GM23338 (cell line): ENCODE results near the gene RSBN1L. TPM values are rescaled to one million over a fixed set of nuclear protein-coding genes. Genes with fewer than 3 reads are reported as not detected.

ENCODE experiments used
- ATAC-seq: fragments of 200-7000 bp; cut with Tn5 transposase; 3 replicates; pipeline ENCODE4 v1.9.1; 2020
- DNase-seq: peaks from one replicate; pipeline ENCODE4 v3.0.0-alpha.2; 2015; ENCODE audit warnings: low spot score
- H2AFZ ChIP-seq: fragments of 200-600 bp; sonication (generic); 2 replicates; pipeline ENCODE4 v1.8.0; 2016; ENCODE audit warnings: antibody characterized with exemption, mild to moderate bottlenecking, moderate library complexity
- H3F3A ChIP-seq: fragments of 200-600 bp; sonication (generic); replicated peaks from 2 replicates; pipeline ENCODE4 v1.8.0; 2017; ENCODE audit warnings: antibody characterized with exemption, mixed run types, low read depth
- H3K27ac ChIP-seq: fragments of 200-600 bp; sonication (generic); 2 replicates; pipeline ENCODE4 v1.6.1; 2016; ENCODE audit warnings: low read depth
- H3K27me3 ChIP-seq: fragments of 200-600 bp; sonication (generic); 2 replicates; pipeline ENCODE4 v1.8.0; 2016; ENCODE audit warnings: mild to moderate bottlenecking, mixed run types, moderate library complexity; ENCODE audit not compliant: insufficient read depth
- H3K36me3 ChIP-seq: fragments of 200-600 bp; sonication (generic); 2 replicates; pipeline ENCODE4 v1.8.0; 2016; ENCODE audit warnings: mild to moderate bottlenecking; ENCODE audit not compliant: insufficient read depth
- H3K4me1 ChIP-seq: fragments of 200-600 bp; sonication (generic); 2 replicates; pipeline ENCODE4 v1.8.0; 2016; ENCODE audit warnings: mild to moderate bottlenecking, moderate library complexity; ENCODE audit not compliant: insufficient read depth
- H3K4me2 ChIP-seq: fragments of 200-600 bp; sonication (generic); 2 replicates; pipeline ENCODE4 v1.7.1; 2017; ENCODE audit warnings: mixed run types
- H3K4me3 ChIP-seq: fragments of 200-600 bp; sonication (generic); 2 replicates; pipeline ENCODE4 v1.6.1; 2016; ENCODE audit warnings: mixed run types
- H3K79me2 ChIP-seq: fragments of 200-600 bp; sonication (generic); replicated peaks from 2 replicates; pipeline ENCODE4 v1.8.0; 2017; ENCODE audit warnings: mild to moderate bottlenecking; ENCODE audit not compliant: insufficient read depth
- H3K9me2 ChIP-seq: fragments of 200-600 bp; sonication (generic); 2 replicates; pipeline ENCODE4 v1.8.0; 2017; ENCODE audit not compliant: insufficient read depth
- H4K20me1 ChIP-seq: fragments of 200-600 bp; sonication (generic); replicated peaks from 2 replicates; pipeline ENCODE4 v1.8.0; 2017; ENCODE audit warnings: mild to moderate bottlenecking; ENCODE audit not compliant: insufficient read depth
- H3K27ac Mint-ChIP-seq: 2 replicates; pipeline ENCODE4 v1.8.0; 2020; ENCODE audit warnings: inconsistent platforms, mild to moderate bottlenecking, moderate library complexity, mixed read lengths
- H3K27me3 Mint-ChIP-seq: 3 replicates; pipeline ENCODE4 v1.8.0; 2022; ENCODE audit warnings: low read depth, mild to moderate bottlenecking, moderate library complexity, mixed read lengths, inconsistent platforms; ENCODE audit not compliant: insufficient read depth, poor library complexity
- H3K36me3 Mint-ChIP-seq: 3 replicates; pipeline ENCODE4 v1.8.0; 2021; ENCODE audit warnings: low read depth, mild to moderate bottlenecking, inconsistent platforms, moderate library complexity, mixed read lengths
- H3K4me1 Mint-ChIP-seq: 3 replicates; pipeline ENCODE4 v1.8.0; 2020; ENCODE audit warnings: mild to moderate bottlenecking, inconsistent platforms, mixed read lengths
- H3K4me3 Mint-ChIP-seq: 3 replicates; pipeline ENCODE4 v1.8.0; 2021; ENCODE audit warnings: moderate library complexity, mild to moderate bottlenecking, inconsistent platforms, mixed read lengths
- H3K9me3 Mint-ChIP-seq: 3 replicates; pipeline ENCODE4 v1.8.0; 2020; ENCODE audit warnings: moderate library complexity, mild to moderate bottlenecking, inconsistent platforms, mixed read lengths
- CREB1 ChIP-seq: fragments of 250-450 bp; sonication (Bioruptor Pico); IDR thresholded peaks from 2 replicates; pipeline ENCODE4 v1.5.0; 2020; ENCODE audit warnings: low read depth, mild to moderate bottlenecking, moderate library complexity
- CTCF ChIP-seq, 2 experiments: fragments of 200-600 bp in 1 of 2; sonication (generic) in 1 of 2; conservative IDR thresholded peaks; 2 replicates each; pipeline versions ENCODE4 v1.5.1 to v1.6.1; 2016 to 2017; ENCODE audit warnings: antibody characterized with exemption in 2 of 2, low read depth in 2 of 2, mild to moderate bottlenecking in 2 of 2, moderate library complexity in 1 of 2
- EZH2 ChIP-seq: fragments of 200-600 bp; sonication (generic); IDR thresholded peaks from one replicate; pipeline ENCODE4 v1.8.0; 2017; ENCODE audit warnings: antibody characterized with exemption, mild to moderate bottlenecking, low read depth; ENCODE audit not compliant: unreplicated experiment
- EZH2phosphoT487 ChIP-seq: fragments of 200-600 bp; sonication (generic); IDR thresholded peaks from one replicate; pipeline ENCODE4 v1.8.1; 2018; ENCODE audit warnings: antibody characterized with exemption; ENCODE audit not compliant: unreplicated experiment
- NANOG ChIP-seq: IDR thresholded peaks from 2 replicates; pipeline ENCODE4 v1.6.1; 2016; ENCODE audit warnings: antibody characterized with exemption, borderline replicate concordance
- POLR2AphosphoS5 ChIP-seq: IDR thresholded peaks from 2 replicates; pipeline ENCODE4 v1.6.1; 2016; ENCODE audit warnings: antibody characterized with exemption, low read depth
- REST ChIP-seq: IDR thresholded peaks from one replicate; pipeline ENCODE4 v1.6.1; 2018; ENCODE audit warnings: antibody characterized with exemption; ENCODE audit not compliant: unreplicated experiment
- STAT1 ChIP-seq: IDR thresholded peaks from one replicate; pipeline ENCODE4 v1.6.1; 2016; ENCODE audit warnings: antibody characterized with exemption; ENCODE audit not compliant: unreplicated experiment
- ZNF114 ChIP-seq: fragments of 250-450 bp; sonication (Bioruptor Pico); IDR thresholded peaks from 2 replicates; pipeline ENCODE4 v1.5.0; 2020; ENCODE audit warnings: mild to moderate bottlenecking, moderate library complexity
- ZNF331 ChIP-seq: fragments of 250-450 bp; sonication (Bioruptor Pico); IDR thresholded peaks from 2 replicates; pipeline ENCODE4 v1.5.0; 2020; ENCODE audit warnings: low read depth, mild to moderate bottlenecking, moderate library complexity
- ZNF462 ChIP-seq: fragments of 250-450 bp; sonication (Bioruptor Pico); IDR thresholded peaks from 2 replicates; pipeline ENCODE4 v1.5.0; 2020; ENCODE audit warnings: mild to moderate bottlenecking, moderate library complexity
- polyA plus RNA-seq: library from polyadenylated mRNA; unstranded; fragments of >200 nt; fragmentation: Nextera tagmentation; extraction: Ambion mirVana; gene quantifications from 2 replicates; pipeline ENCODE4 v1.2.1, GENCODE V29; 2016
- total RNA-seq: library from RNA; depleted of rRNA; stranded (reverse); fragments of >200 nt; shearing (Covaris generic); gene quantifications from 2 replicates; pipeline ENCODE4 v1.2.3, GENCODE V29; 2014

RSBN1L gene
- total and polyA plus RNA-seq, 2 experiments from 2014 or later = 9.7 to 19.7 TPM

GRCh38 chr7:77752016-77752415, 55.8 kb downstream of the RSBN1L start:
- Histone ChIP-seq H2AFZ (no peak overlapping the region), H3F3A (no peaks in the 10 kb centered on the region), H3K4me3 (no peak overlapping the region), H3K36me3 (no peaks in the 10 kb centered on the region; the same call in 1 of the 2 replicates), H3K27ac (no peak overlapping the region), H3K27me3 (no peaks in the 10 kb centered on the region), H3K79me2 (peaks cover 41% of the 10 kb centered on the region), H3K9me2 (no peaks in the 10 kb centered on the region), H3K4me2 (no peak overlapping the region), H3K4me1 (no peaks in the 10 kb centered on the region), H4K20me1 (peaks cover 18% of the 10 kb centered on the region)
- no peak overlapping the region for H3K4me3 Mint-ChIP-seq
- H3K9me3 Mint-ChIP-seq = no peaks in the 10 kb centered on the region
- peaks cover 2% of the 10 kb centered on the region for H3K27me3 Mint-ChIP-seq
- DNase-seq = no peak
- H3K27ac Mint-ChIP-seq = no peak overlapping the region
- no peak for TF ChIP-seq ZNF331
- TF ChIP-seq EZH2 = no peak
- peaks cover 7% of the 10 kb centered on the region; the same call in 1 of the 3 replicates for H3K36me3 Mint-ChIP-seq
- no peak for ATAC-seq
- H3K4me1 Mint-ChIP-seq = no peaks in the 10 kb centered on the region

- no peak overlapping the region for H3K27ac ChIP-seq
- Mint-ChIP-seq H3K27ac (no peak overlapping the region), H3K9me3 (no peaks in the 10 kb centered on the region), H3K4me3 (no peak overlapping the region), H3K27me3 (no peaks in the 10 kb centered on the region), H3K4me1 (no peaks in the 10 kb centered on the region), H3K36me3 (peaks cover 4% of the 10 kb centered on the region; the same call in 1 of the 3 replicates)
- H3F3A ChIP-seq = no peaks in the 10 kb centered on the region
- peaks cover 21% of the 10 kb centered on the region for H4K20me1 ChIP-seq
- DNase-seq = no peak
- no peaks in the 10 kb centered on the region for H3K4me1 ChIP-seq
- no peaks in the 10 kb centered on the region for H3K27me3 ChIP-seq
- no peak for ATAC-seq
- no peaks in the 10 kb centered on the region; the same call in 1 of the 2 replicates for H3K36me3 ChIP-seq
- H3K4me2 ChIP-seq = no peak overlapping the region
- no peak overlapping the region for H3K4me3 ChIP-seq
- peaks cover 35% of the 10 kb centered on the region for H3K79me2 ChIP-seq
- H3K9me2 ChIP-seq = no peaks in the 10 kb centered on the region
- no peak overlapping the region for H2AFZ ChIP-seq
- TF ChIP-seq ZNF462 (CRISPR knock-in tag) = no peak
- TF ChIP-seq ZNF114 (CRISPR knock-in tag) = no peak
- TF ChIP-seq STAT1 = no peak
- TF ChIP-seq EZH2 = no peak
- TF ChIP-seq POLR2AphosphoS5 = no peak
- TF ChIP-seq CREB1 (CRISPR knock-in tag) = no peak
- no peak for TF ChIP-seq CTCF (conservative IDR thresholded peaks at IDR 0.05; ENCODE audit: low read depth in 2 of 2)
- TF ChIP-seq NANOG = no peak
- TF ChIP-seq ZNF331 = no peak
- TF ChIP-seq EZH2phosphoT487 = no peak
- no peak for TF ChIP-seq REST
Measured at GRCh38 chr7:77753173-77753572, 56.9 kb downstream of the RSBN1L start.
